SW 1271 (cell line): ENCODE results near the gene PDE11A.

Experiments
- DNase-seq, 2 experiments: peaks; one replicate each; lab custom pipeline; 2025; lab: John Stamatoyannopoulos, UW

Gene PDE11A

DNA sequence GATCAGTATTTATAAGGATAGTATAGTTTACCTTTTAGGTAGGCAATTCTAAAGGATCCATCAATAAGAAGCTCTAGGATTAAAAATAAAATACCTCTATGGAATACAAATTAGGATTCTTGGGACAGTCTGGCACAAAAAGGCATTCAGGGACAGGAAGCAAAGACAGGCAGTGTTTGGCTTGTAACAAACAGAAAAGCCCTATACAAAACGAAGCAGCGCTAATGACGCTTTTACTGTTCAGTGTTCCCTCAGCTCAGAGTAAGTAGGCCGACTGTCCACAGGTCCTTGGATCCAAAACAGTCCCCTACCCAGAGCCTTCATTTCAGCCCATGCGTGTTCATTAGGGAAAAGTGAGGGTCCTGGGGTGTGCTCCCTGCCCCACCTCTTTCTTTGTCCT, 443.7 kb downstream of the PDE11A start:
- no peak for DNase-seq

DNA sequence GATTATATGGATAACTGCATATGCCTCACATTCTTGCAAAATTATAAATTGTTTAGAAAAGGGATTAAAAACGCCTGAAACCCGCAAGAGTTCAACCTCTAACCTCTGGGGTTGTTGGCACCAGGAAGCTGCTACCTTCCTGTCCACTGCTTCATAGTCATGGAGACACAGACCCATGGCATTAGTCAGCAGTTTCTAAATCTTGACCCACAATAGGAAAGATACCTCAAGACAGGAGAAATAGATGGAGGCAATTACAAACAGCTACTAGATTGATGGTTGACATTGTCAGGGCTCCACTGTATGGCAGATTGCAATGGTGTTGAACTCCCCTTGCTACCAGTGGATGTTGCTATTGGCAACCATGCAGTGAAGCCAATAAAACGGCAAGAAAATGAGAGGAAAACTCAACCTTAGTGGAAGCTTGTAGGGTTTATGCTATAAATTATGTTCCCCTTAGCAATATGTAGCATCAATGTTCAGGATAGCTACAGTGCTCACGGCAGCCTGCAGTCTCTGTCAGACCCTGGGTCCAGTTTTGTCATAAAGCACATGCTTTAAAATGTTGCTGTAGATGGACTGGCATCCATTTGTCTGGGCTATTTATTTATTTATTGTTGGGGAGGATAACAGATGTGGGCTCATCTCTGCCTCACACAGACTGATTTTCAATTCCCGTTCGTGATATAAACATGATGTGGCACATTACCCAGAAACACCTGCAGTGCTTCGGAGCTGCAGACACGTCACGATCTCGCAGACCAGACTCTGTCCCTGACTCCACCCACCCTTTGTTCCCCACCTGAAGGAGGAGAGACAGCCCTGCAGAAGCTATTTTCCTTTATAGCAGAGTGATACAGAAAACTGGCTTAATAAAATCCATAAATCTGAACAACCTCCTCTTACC, 446.6 kb downstream of the PDE11A start:
- no peak for DNase-seq

GRCh38 chr2:177622521-177622920, 450.1 kb downstream of the PDE11A start:
- DNase-seq: no peak

- DNase-seq: no peak
Measured at GRCh38 chr2:177619986-177620385, 452.6 kb downstream of the PDE11A start.

GRCh38 chr2:177619461-177619860, 453.1 kb downstream of the PDE11A start:
- no peak for DNase-seq

GRCh38 chr2:177618255-177619253, 454.0 kb downstream of the PDE11A start:
- DNase-seq: peak; percentile 66 to 93

DNA sequence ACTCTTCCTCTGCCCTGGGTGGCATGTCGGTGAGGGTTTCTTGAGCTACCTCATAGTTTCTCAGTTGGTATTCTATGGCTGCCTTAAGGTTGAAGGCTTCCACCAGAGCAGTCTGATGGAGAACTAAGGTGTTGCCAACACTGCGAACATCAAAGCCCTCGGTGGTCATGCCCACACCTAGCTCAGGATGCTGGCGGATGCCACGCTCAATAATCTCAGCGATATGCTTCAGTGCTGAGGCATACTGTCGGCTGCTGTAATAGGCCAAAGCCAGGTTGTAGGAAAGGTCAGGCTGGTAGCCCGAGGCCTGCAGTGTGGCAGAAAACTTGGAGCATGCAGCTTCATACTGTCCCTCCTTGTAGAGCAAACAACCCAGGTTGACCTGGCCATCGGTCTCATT, 454.7 kb downstream of the PDE11A start:
- no peak for DNase-seq

- no peak for DNase-seq
Measured at GRCh38 chr2:177616731-177617130, 455.8 kb downstream of the PDE11A start.

GRCh38 chr2:177616066-177616465, 456.5 kb downstream of the PDE11A start:
- DNase-seq: no peak

GRCh38 chr2:177612659-177613058, 459.9 kb downstream of the PDE11A start:
- DNase-seq: no peak

GRCh38 chr2:177611310-177611886, 461.2 kb downstream of the PDE11A start:
- no peak for DNase-seq

- DNase-seq: no peak
Measured at GRCh38 chr2:177610813-177611212, 461.8 kb downstream of the PDE11A start.

DNA sequence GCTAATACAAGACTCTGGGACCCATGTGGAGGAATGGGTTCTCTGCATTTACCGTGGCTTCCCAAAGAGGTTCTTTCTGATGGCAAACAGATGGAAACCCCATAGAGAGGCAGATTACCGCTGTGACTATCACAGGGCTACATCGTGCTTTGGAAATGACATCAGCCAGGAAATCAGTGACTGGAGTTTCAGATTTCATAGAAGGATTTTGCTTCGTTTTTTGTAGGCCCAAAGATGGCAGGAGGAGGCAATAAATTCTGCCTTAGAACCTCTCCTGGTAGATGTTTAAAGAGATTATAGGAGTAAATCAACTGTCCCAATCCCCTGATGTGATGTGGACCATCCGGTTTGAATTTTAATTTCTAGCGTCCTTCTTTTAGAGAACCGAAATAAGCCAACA, 465.9 kb downstream of the PDE11A start:
- no peak for DNase-seq

DNA sequence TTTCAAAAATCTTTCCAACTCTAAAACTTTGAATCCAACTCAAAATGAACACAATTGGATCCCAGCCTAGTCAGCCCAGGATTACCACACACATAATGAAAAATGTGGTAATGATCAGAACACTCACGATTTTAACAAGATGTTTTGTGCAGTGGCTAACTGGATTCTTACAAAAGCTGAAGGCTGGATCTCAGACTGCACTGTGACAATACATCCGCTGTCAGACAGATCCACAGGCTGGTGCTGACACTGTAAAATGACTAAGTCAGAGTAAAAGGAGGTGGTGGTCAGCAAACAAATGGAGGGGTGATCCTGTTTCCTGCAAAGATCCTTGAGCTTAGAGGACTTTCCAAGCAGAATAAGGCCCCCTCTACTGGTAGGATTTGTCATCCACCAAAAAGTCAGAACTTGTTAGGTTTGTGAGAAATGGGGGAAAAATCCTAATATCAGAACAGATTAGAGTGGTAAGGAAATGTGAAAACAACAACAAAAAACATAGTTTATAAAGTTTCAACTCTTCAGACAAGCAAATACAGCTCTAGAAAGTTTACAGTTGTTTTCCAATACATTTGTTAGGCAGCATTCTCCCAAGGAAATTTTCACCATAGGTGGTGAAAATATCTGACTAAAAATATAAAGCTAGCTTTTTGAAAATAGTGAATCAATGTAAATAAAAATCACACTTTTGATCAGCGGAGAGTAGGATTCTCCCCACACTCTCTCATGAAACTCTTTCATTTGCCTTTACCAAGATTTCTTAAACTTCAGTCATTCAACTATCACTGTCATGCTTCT, 468.1 kb downstream of the PDE11A start:
- peak in 1 of 2 experiments; percentile 22 for DNase-seq

- no peak for DNase-seq
Measured at GRCh38 chr2:177603768-177604167, 468.8 kb downstream of the PDE11A start.

GRCh38 chr2:177603181-177603580, 469.4 kb downstream of the PDE11A start:
- DNase-seq: no peak

GRCh38 chr2:177602611-177603164, 469.9 kb downstream of the PDE11A start:
- DNase-seq: no peak

GRCh38 chr2:177600917-177601316, 471.7 kb downstream of the PDE11A start:
- no peak for DNase-seq

GRCh38 chr2:177599956-177600355, 472.6 kb downstream of the PDE11A start:
- no peak for DNase-seq

- DNase-seq: no peak
Measured at GRCh38 chr2:177599139-177599688, 473.4 kb downstream of the PDE11A start.
